ACC112 (cell line): ENCODE results near the gene SUN1.

ENCODE experiments used
- H2AFZ ChIP-seq: fragments of 200-600 bp; sonication (generic); one replicate; pipeline ENCODE4 v1.6.0; 2017; ENCODE audit warnings: antibody characterized with exemption, low read length; ENCODE audit not compliant: unreplicated experiment
- H3K27ac ChIP-seq: fragments of 200-600 bp; sonication (generic); 2 replicates; pipeline ENCODE4 v1.5.1; 2014; ENCODE audit warnings: low read depth, mild to moderate bottlenecking, antibody characterized with exemption, low read length, moderate library complexity
- H3K27me3 ChIP-seq: fragments of 200-600 bp; sonication (generic); 2 replicates; pipeline ENCODE4 v1.6.1; 2014; ENCODE audit warnings: mild to moderate bottlenecking, antibody characterized with exemption, low read length, moderate library complexity, mixed read lengths; ENCODE audit not compliant: insufficient read depth
- H3K36me3 ChIP-seq: fragments of 200-600 bp; sonication (generic); 2 replicates; pipeline ENCODE4 v1.6.1; 2016; ENCODE audit warnings: mild to moderate bottlenecking, antibody characterized with exemption, low read length, moderate library complexity, mixed read lengths; ENCODE audit not compliant: insufficient read depth
- H3K4me1 ChIP-seq: fragments of 200-600 bp; sonication (generic); one replicate; pipeline ENCODE4 v1.6.1; 2016; ENCODE audit warnings: low read length, mixed read lengths; ENCODE audit not compliant: insufficient read depth, unreplicated experiment, control insufficient read depth
- H3K4me3 ChIP-seq: fragments of 200-600 bp; sonication (generic); 2 replicates; pipeline ENCODE4 v1.5.1; 2014; ENCODE audit warnings: mild to moderate bottlenecking, low read depth, low read length
- H3K79me2 ChIP-seq: fragments of 200-600 bp; sonication (generic); one replicate; pipeline ENCODE4 v1.6.0; 2016; ENCODE audit warnings: low read length; ENCODE audit not compliant: control insufficient read depth, unreplicated experiment, insufficient read depth

SUN1 gene

GRCh38 chr7:857661-858060, 25.4 kb downstream of the SUN1 start:
- Histone ChIP-seq H3K4me1 (no peaks in the 10 kb centered on the region), H3K27ac (no peak overlapping the region), H3K4me3 (no peak overlapping the region), H3K27me3 (no peaks in the 10 kb centered on the region), H2AFZ (no peak overlapping the region), H3K36me3 (peaks cover 9% of the 10 kb centered on the region), H3K79me2 (no peaks in the 10 kb centered on the region)

- Histone ChIP-seq H3K27me3 (no peaks in the 10 kb centered on the region), H3K79me2 (no peaks in the 10 kb centered on the region), H3K27ac (no peak overlapping the region), H3K4me1 (no peaks in the 10 kb centered on the region), H3K36me3 (peaks cover 12% of the 10 kb centered on the region; the same call in 1 of the 2 replicates), H3K4me3 (no peak overlapping the region), H2AFZ (no peak overlapping the region)
Observed at GRCh38 chr7:859359-860030, 27.2 kb downstream of the SUN1 start.

GRCh38 chr7:860149-860548, 27.9 kb downstream of the SUN1 start:
- no peaks in the 10 kb centered on the region for H3K79me2 ChIP-seq
- H3K36me3 ChIP-seq, result peaks cover 12% of the 10 kb centered on the region; the same call in 1 of the 2 replicates
- no peak overlapping the region for H3K4me3 ChIP-seq
- H3K27me3 ChIP-seq, result no peaks in the 10 kb centered on the region
- no peak overlapping the region for H3K27ac ChIP-seq
- no peaks in the 10 kb centered on the region for H3K4me1 ChIP-seq
- no peak overlapping the region for H2AFZ ChIP-seq

GRCh38 chr7:861222-861621, 28.9 kb downstream of the SUN1 start:
- Histone ChIP-seq H3K4me1 (no peaks in the 10 kb centered on the region), H3K36me3 (peaks cover 12% of the 10 kb centered on the region; the same call in 1 of the 2 replicates), H3K79me2 (no peaks in the 10 kb centered on the region), H2AFZ (no peak overlapping the region), H3K4me3 (no peak overlapping the region), H3K27me3 (no peaks in the 10 kb centered on the region), H3K27ac (no peak overlapping the region)

GRCh38 chr7:862157-862556, 29.9 kb downstream of the SUN1 start:
- Histone ChIP-seq H3K4me3 (no peak overlapping the region), H3K4me1 (peaks cover 3% of the 10 kb centered on the region), H3K27ac (no peak overlapping the region), H3K36me3 (peaks cover 12% of the 10 kb centered on the region; the same call in 1 of the 2 replicates), H3K79me2 (no peaks in the 10 kb centered on the region), H3K27me3 (no peaks in the 10 kb centered on the region), H2AFZ (no peak overlapping the region)

- Histone ChIP-seq H3K36me3 (peaks cover 12% of the 10 kb centered on the region; the same call in 1 of the 2 replicates), H3K79me2 (peaks cover 1% of the 10 kb centered on the region)
Observed at GRCh38 chr7:863106-863505, 30.8 kb downstream of the SUN1 start.

GRCh38 chr7:865921-866320, 33.6 kb downstream of the SUN1 start:
- Histone ChIP-seq H3K4me1 (peaks cover 14% of the 10 kb centered on the region), H3K36me3 (peaks cover 17% of the 10 kb centered on the region), H3K79me2 (peaks cover 2% of the 10 kb centered on the region), H3K27me3 (no peaks in the 10 kb centered on the region), H2AFZ (no peak overlapping the region), H3K4me3 (no peak overlapping the region), H3K27ac (no peak overlapping the region)

More at GRCh38 chr7:863106-863505, 30.8 kb downstream of the SUN1 start:
- H3K27ac ChIP-seq, result no peak overlapping the region
- H3K4me3 ChIP-seq, result no peak overlapping the region
- H3K27me3 ChIP-seq, result no peaks in the 10 kb centered on the region
- H2AFZ ChIP-seq, result no peak overlapping the region
- peaks cover 13% of the 10 kb centered on the region for H3K4me1 ChIP-seq

GRCh38 chr7:867001-867405, 34.7 kb downstream of the SUN1 start:
- peak overlapping the region; percentile 73 for H3K27ac ChIP-seq
- H3K27me3 ChIP-seq, result no peaks in the 10 kb centered on the region
- H3K4me3 ChIP-seq, result no peak overlapping the region
- H2AFZ ChIP-seq, result no peak overlapping the region
- peaks cover 14% of the 10 kb centered on the region for H3K4me1 ChIP-seq
- peaks cover 2% of the 10 kb centered on the region for H3K79me2 ChIP-seq
- H3K36me3 ChIP-seq, result peaks cover 16% of the 10 kb centered on the region

GRCh38 chr7:867406-868188, 35.3 kb downstream of the SUN1 start:
- Histone ChIP-seq H3K36me3 (peaks cover 17% of the 10 kb centered on the region), H3K4me3 (no peak overlapping the region), H3K27ac (peak overlapping the region; percentile 73), H3K79me2 (peaks cover 2% of the 10 kb centered on the region), H3K27me3 (no peaks in the 10 kb centered on the region), H2AFZ (no peak overlapping the region), H3K4me1 (peaks cover 14% of the 10 kb centered on the region)

- peaks cover 16% of the 10 kb centered on the region for H3K4me1 ChIP-seq
- no peak overlapping the region for H3K4me3 ChIP-seq
- H3K79me2 ChIP-seq, result peaks cover 2% of the 10 kb centered on the region
- H3K27me3 ChIP-seq, result no peaks in the 10 kb centered on the region
- H3K36me3 ChIP-seq, result peaks cover 17% of the 10 kb centered on the region
- H2AFZ ChIP-seq, result no peak overlapping the region
- H3K27ac ChIP-seq, result peak overlapping the region; percentile 73; the same call in 1 of the 2 replicates
Observed at GRCh38 chr7:868189-868486, 35.9 kb downstream of the SUN1 start.

GRCh38 chr7:869348-869747, 37.1 kb downstream of the SUN1 start:
- Histone ChIP-seq H3K36me3 (peaks cover 12% of the 10 kb centered on the region; the same call in 1 of the 2 replicates), H3K4me1 (peaks cover 22% of the 10 kb centered on the region), H2AFZ (no peak overlapping the region), H3K4me3 (no peak overlapping the region), H3K79me2 (peaks cover 2% of the 10 kb centered on the region), H3K27ac (no peak overlapping the region), H3K27me3 (no peaks in the 10 kb centered on the region)
